Gastroesophageal sphincter (tissue), 4 donors: Measurements from ENCODE around the gene CMC2. TPM values are rescaled to one million over a fixed set of nuclear protein-coding genes. Genes with fewer than 3 reads are reported as not detected.
A peak's percentile ranks its signal among the peaks of the same experiment; 100 is the strongest.

Experiments used
- ATAC-seq: fragments of 150-250 bp; one replicate; pipeline ENCODE4 v1.9.1; 2016; ENCODE audit warnings: mild to moderate bottlenecking, moderate library complexity
- H3K27ac ChIP-seq, 4 donors: fragments of 200-600 bp; sonication (generic) in 3 of 4; 1 replicate in 3 of 4; 2 replicates in 1 of 4; pipeline ENCODE4 v1.5.1; 2016 to 2019
- H3K27me3 ChIP-seq: fragments of 200-600 bp; sonication (generic); one replicate; pipeline ENCODE4 v1.5.1; 2019
- H3K36me3 ChIP-seq, 2 donors: fragments of 200-600 bp; sonication (generic); one replicate each; pipeline ENCODE4 v1.5.1; 2019; ENCODE audit warnings: control low read depth in 1 of 2
- H3K4me1 ChIP-seq, 3 donors: fragments of 200-600 bp; sonication (generic); 1 replicate in 2 of 3; 2 replicates in 1 of 3; pipeline ENCODE4 v1.5.1; 2016 to 2019; ENCODE audit warnings: control low read depth in 2 of 3
- H3K4me3 ChIP-seq, 2 donors: fragments of 200-600 bp; sonication (generic); one replicate each; pipeline ENCODE4 v1.5.1; 2019; ENCODE audit warnings: mild to moderate bottlenecking in 1 of 2, moderate library complexity in 1 of 2
- H3K9me3 ChIP-seq, 3 donors: fragments of 200-600 bp; sonication (generic); one replicate each; pipeline ENCODE4 v1.5.1; 2017 to 2019; ENCODE audit warnings: control low read depth in 2 of 3
- CTCF ChIP-seq, 4 experiments: fragments of 200-600 bp in 2 of 4; fragments of 450-650 bp in 2 of 4; sonication (generic) in 1 of 4; IDR thresholded peaks; one replicate each; pipeline ENCODE4 v1.5.1; 2017 to 2019; ENCODE audit warnings: antibody characterized with exemption in 4 of 4, mild to moderate bottlenecking in 2 of 4, moderate library complexity in 2 of 4
- EP300 ChIP-seq: sonication (generic); formaldehyde crosslinking; IDR thresholded peaks from one replicate; pipeline ENCODE4 v1.6.1; 2017; ENCODE audit warnings: antibody characterized with exemption, mild to moderate bottlenecking
- POLR2A ChIP-seq, 2 donors: fragments of 450-650 bp; IDR thresholded peaks; one replicate each; pipeline ENCODE4 v1.6.1; 2017; ENCODE audit warnings: antibody characterized with exemption in 2 of 2, mild to moderate bottlenecking in 2 of 2, moderate library complexity in 1 of 2
- POLR2AphosphoS5 ChIP-seq: sonication (generic); formaldehyde crosslinking; IDR thresholded peaks from one replicate; pipeline ENCODE4 v1.6.1; 2017; ENCODE audit warnings: antibody characterized with exemption
- WGBS, 2 donors: methylation state at CpG; one replicate each; pipeline ENCODE4 v1.1.5; 2018; ENCODE audit warnings: low coverage in 1 of 2; 5-methylcytosine and 5-hydroxymethylcytosine counted together
- total RNA-seq, 4 donors: library from RNA; depleted of rRNA; stranded (reverse); fragments of >200 nt; gene quantifications; one replicate each; pipeline ENCODE4 v1.1.0, GENCODE V29; 2016

Gene CMC2
- total RNA-seq, 4 donors from 2014 or later, result 13.7 to 64.0 (median 38.2) TPM

GRCh38 chr16:81035398-81035974 is 28.8 kb upstream of the CMC2 start, which contains the start of gene ATMIN:
Gene ATMIN, plus strand, starts transcription at chr16:81035842. Its CDS starts 29 bp downstream, at chr16:81035871.
- WGBS, 2 donors, result 14 to 45% methylated on average over 5 to 11 of the region's 54 CpGs
- Histone ChIP-seq H3K27ac (peak within 1 kb of the TSS in 3 of 4 donors; percentile 85 to 89 (median 85)), H3K36me3 (peaks cover 0 to 11% of the 10 kb centered on the region in 2 donors), H3K4me3 (peak within 1 kb of the TSS; percentile 71 to 72), H3K4me1 (peaks cover 0 to 47% (median 15%) of the 10 kb centered on the region in 3 donors), H3K27me3 (no peaks in the 10 kb centered on the region), H3K9me3 (no peaks in the 10 kb centered on the region)
- TF ChIP-seq POLR2A (IDR thresholded peaks at IDR 0.05), result peak in 1 of 2 donors; percentile 41
- TF ChIP-seq CTCF (IDR thresholded peaks at IDR 0.05), result peak; percentile 90 to 99 (median 98)
- TF ChIP-seq POLR2AphosphoS5, result no peak
- no peak for TF ChIP-seq EP300
- ATAC-seq, result peak; percentile 98

GRCh38 chr16:81029930-81030604 is 23.4 kb upstream of the CMC2 start:
- no peak overlapping the region for H3K27ac ChIP-seq
- peaks cover 0 to 12% of the 10 kb centered on the region in 2 donors for H3K36me3 ChIP-seq
- WGBS, 2 donors, result 89 to 92% methylated on average over 5 to 11 of the region's 11 CpGs
- no peaks in the 10 kb centered on the region for H3K9me3 ChIP-seq
- H3K27me3 ChIP-seq, result no peaks in the 10 kb centered on the region
- H3K4me1 ChIP-seq, result peaks cover 0 to under 1% (median 0%) of the 10 kb centered on the region in 3 donors
- no peak for ATAC-seq
- no peak overlapping the region for H3K4me3 ChIP-seq
- TF ChIP-seq EP300 (no peak), POLR2AphosphoS5 (no peak), POLR2A (IDR thresholded peaks at IDR 0.05) (no peak), CTCF (IDR thresholded peaks at IDR 0.05) (no peak)

GRCh38 chr16:81026429-81026828 is 19.7 kb upstream of the CMC2 start:
- WGBS, 2 donors, result 65 to 76% methylated on average over 4 of the region's 4 CpGs
- Histone ChIP-seq H3K27me3 (no peaks in the 10 kb centered on the region), H3K4me3 (no peak overlapping the region), H3K4me1 (no peaks in the 10 kb centered on the region), H3K9me3 (no peaks in the 10 kb centered on the region), H3K27ac (no peak overlapping the region), H3K36me3 (peaks cover 0 to 24% of the 10 kb centered on the region in 2 donors)
- ATAC-seq, result no peak
- no peak for TF ChIP-seq POLR2AphosphoS5

GRCh38 chr16:81018496-81018895 is 11.8 kb upstream of the CMC2 start:
- H3K4me1 ChIP-seq, result no peaks in the 10 kb centered on the region
- H3K27me3 ChIP-seq, result no peaks in the 10 kb centered on the region
- H3K4me3 ChIP-seq, result no peak overlapping the region
- no peaks in the 10 kb centered on the region for H3K9me3 ChIP-seq
- TF ChIP-seq POLR2A (IDR thresholded peaks at IDR 0.05) (no peak), POLR2AphosphoS5 (no peak), EP300 (no peak), CTCF (IDR thresholded peaks at IDR 0.05) (no peak)
- no peak overlapping the region for H3K27ac ChIP-seq
- H3K36me3 ChIP-seq, result peaks cover 0 to 56% of the 10 kb centered on the region in 2 donors
- 75 to 83% methylated on average over 1 to 2 of the region's 2 CpGs for WGBS, 2 donors
- no peak for ATAC-seq

- Histone ChIP-seq H3K27me3 (no peaks in the 10 kb centered on the region), H3K4me3 (no peak overlapping the region), H3K36me3 (peaks cover 0 to 34% of the 10 kb centered on the region in 2 donors), H3K4me1 (no peaks in the 10 kb centered on the region), H3K9me3 (no peaks in the 10 kb centered on the region), H3K27ac (peak overlapping the region in 1 of 4 donors; percentile 36)
- TF ChIP-seq EP300, result no peak
- no peak for TF ChIP-seq POLR2AphosphoS5
- TF ChIP-seq CTCF (IDR thresholded peaks at IDR 0.05), result no peak
- no peak for TF ChIP-seq POLR2A (IDR thresholded peaks at IDR 0.05)
- WGBS, 2 donors, result 55 to 77% methylated on average over 2 of the region's 2 CpGs
- ATAC-seq, result no peak
These were observed 8.0 kb upstream of the CMC2 start for GRCh38 chr16:81014672-81015071.
